ENCODE results near the gene NSD1.

NSD1 gene

GRCh38 chr5:177233206-177233605, 99.6 kb downstream of the NSD1 start:
- no peak for DNase-seq (ENCODE audit: low read depth in 1 of 2, low spot score in 1 of 2)
- no peak overlapping the region for H3K27ac ChIP-seq (replicated peaks)
- no peaks in the 10 kb centered on the region for H3K27me3 ChIP-seq (ENCODE audit: insufficient read depth, poor library complexity, severe bottlenecking)
- TF ChIP-seq REST (IDR thresholded peaks at IDR 0.05; ENCODE audit: insufficient replicate concordance, low read depth) (no peak), CTCF (IDR thresholded peaks at IDR 0.05; ENCODE audit: insufficient read depth, low read length) (no peak), SPI1 (IDR thresholded peaks at IDR 0.05; ENCODE audit: borderline replicate concordance, low read depth) (no peak), POLR2AphosphoS5 (IDR thresholded peaks at IDR 0.05; ENCODE audit: low read depth) (no peak), GABPA (IDR thresholded peaks at IDR 0.05; ENCODE audit: low read depth) (no peak)
- no peak overlapping the region for H3K4me3 ChIP-seq (replicated peaks; ENCODE audit: insufficient read depth, low read length)

- no peak overlapping the region for H3K4me3 ChIP-seq (replicated peaks; ENCODE audit: insufficient read depth, low read length)
- no peak for DNase-seq (ENCODE audit: low read depth in 1 of 2, low spot score in 1 of 2)
- no peak for TF ChIP-seq REST (IDR thresholded peaks at IDR 0.05; ENCODE audit: insufficient replicate concordance, low read depth)
- TF ChIP-seq SPI1 (IDR thresholded peaks at IDR 0.05; ENCODE audit: borderline replicate concordance, low read depth), result no peak
- TF ChIP-seq GABPA (IDR thresholded peaks at IDR 0.05; ENCODE audit: low read depth), result no peak
- no peak for TF ChIP-seq CTCF (IDR thresholded peaks at IDR 0.05; ENCODE audit: insufficient read depth, low read length)
- no peak for TF ChIP-seq POLR2AphosphoS5 (IDR thresholded peaks at IDR 0.05; ENCODE audit: low read depth)
- no peaks in the 10 kb centered on the region for H3K27me3 ChIP-seq (ENCODE audit: insufficient read depth, poor library complexity, severe bottlenecking)
- H3K27ac ChIP-seq (replicated peaks), result no peak overlapping the region
Observed at GRCh38 chr5:177233802-177234201, 100.2 kb downstream of the NSD1 start.

GRCh38 chr5:177234841-177235240, 101.3 kb downstream of the NSD1 start:
- Histone ChIP-seq H3K27ac (replicated peaks) (no peak overlapping the region), H3K27me3 (ENCODE audit: insufficient read depth, poor library complexity, severe bottlenecking) (no peaks in the 10 kb centered on the region), H3K4me3 (replicated peaks; ENCODE audit: insufficient read depth, low read length) (no peak overlapping the region)
- DNase-seq (ENCODE audit: low read depth in 1 of 2, low spot score in 1 of 2), result no peak
- TF ChIP-seq POLR2AphosphoS5 (IDR thresholded peaks at IDR 0.05; ENCODE audit: low read depth), result no peak
- TF ChIP-seq SPI1 (IDR thresholded peaks at IDR 0.05; ENCODE audit: borderline replicate concordance, low read depth), result no peak
- no peak for TF ChIP-seq REST (IDR thresholded peaks at IDR 0.05; ENCODE audit: insufficient replicate concordance, low read depth)
- TF ChIP-seq GABPA (IDR thresholded peaks at IDR 0.05; ENCODE audit: low read depth), result no peak
- no peak for TF ChIP-seq CTCF (IDR thresholded peaks at IDR 0.05; ENCODE audit: insufficient read depth, low read length)
